Mucosa of descending colon (tissue), 3 donors: ENCODE measurements around the gene GRIK3. TPM values are rescaled to one million over a fixed set of nuclear protein-coding genes. Genes with fewer than 3 reads are reported as not detected.

Experiments used
- ATAC-seq: fragments of 200-7000 bp; cut with Tn5 transposase; one replicate; pipeline ENCODE4 v1.9.1; 2020; ENCODE audit warnings: mild to moderate bottlenecking, moderate library complexity
- DNase-seq, 3 donors: peaks; one replicate each; pipeline ENCODE4 v3.0.0-alpha.2; 2020
- H3K36me3 ChIP-seq: fragments of 200-600 bp; one replicate; pipeline ENCODE4 v1.8.0; 2021; ENCODE audit warnings: low read depth, mild to moderate bottlenecking
- H3K4me1 ChIP-seq: fragments of 200-600 bp; one replicate; pipeline ENCODE4 v1.8.0; 2021; ENCODE audit warnings: low read depth, mild to moderate bottlenecking
- H3K4me3 ChIP-seq: fragments of 200-600 bp; one replicate; pipeline ENCODE4 v1.8.0; 2021; ENCODE audit warnings: mild to moderate bottlenecking
- H3K9me3 ChIP-seq: fragments of 200-600 bp; one replicate; pipeline ENCODE4 v1.8.0; 2021; ENCODE audit warnings: mild to moderate bottlenecking
- CTCF ChIP-seq: fragments of 200-600 bp; IDR thresholded peaks from one replicate; pipeline ENCODE4 v1.8.0; 2022; ENCODE audit warnings: antibody characterized with exemption, mild to moderate bottlenecking
- intact Hi-C, 2 donors: fragments of 100-400 bp; cut with DNase I in 1 of 2; cut with micrococcal nuclease in 1 of 2; formaldehyde crosslinking; loops; one replicate each; pipeline versions ENCODE4 v1.11.0 to v1.11.1; 2022; cut with DNase I, micrococcal nuclease
- total RNA-seq, 3 donors: library from RNA; stranded (reverse); fragmentation: NEBNext Ultra II Directional in 2 of 3; extraction: Animal tissue kit (Norgen Biotek cat#: 25700) in 2 of 3; gene quantifications; one replicate each; pipeline versions ENCODE4 v1.2.1 to v1.2.4, GENCODE V29; 2021 to 2023
- donor health status: DM: no; HTN: no; CAD: no; lungs with moderate emphysema.
- donor health status: DM: no; HTN: no; CAD: no.
- donor health status: DM: no; HTN: yes; CAD: no.

Gene GRIK3
- total RNA-seq, 3 donors from 2014 or later, result 0.41 to 13.6 (median 1.5) TPM

- no peaks in the 10 kb centered on the region for H3K36me3 ChIP-seq
- no peaks in the 10 kb centered on the region for H3K4me1 ChIP-seq
- DNase-seq (no peak), ATAC-seq (no peak)
- TF ChIP-seq CTCF, result no peak
- H3K9me3 ChIP-seq, result no peaks in the 10 kb centered on the region
- H3K4me3 ChIP-seq, result no peak overlapping the region
- intact Hi-C loops, result no loop called here
Measured at GRCh38 chr1:36961062-36961615, 73.2 kb downstream of the GRIK3 start.

GRCh38 chr1:36956570-36956969 lies 77.7 kb downstream of the GRIK3 start:
- no peak for ATAC-seq
- Histone ChIP-seq H3K36me3 (no peaks in the 10 kb centered on the region), H3K4me1 (no peaks in the 10 kb centered on the region), H3K4me3 (no peak overlapping the region), H3K9me3 (no peaks in the 10 kb centered on the region)
- intact Hi-C loops, result no loop called here
- TF ChIP-seq CTCF, result no peak
- no peak for DNase-seq

DNA sequence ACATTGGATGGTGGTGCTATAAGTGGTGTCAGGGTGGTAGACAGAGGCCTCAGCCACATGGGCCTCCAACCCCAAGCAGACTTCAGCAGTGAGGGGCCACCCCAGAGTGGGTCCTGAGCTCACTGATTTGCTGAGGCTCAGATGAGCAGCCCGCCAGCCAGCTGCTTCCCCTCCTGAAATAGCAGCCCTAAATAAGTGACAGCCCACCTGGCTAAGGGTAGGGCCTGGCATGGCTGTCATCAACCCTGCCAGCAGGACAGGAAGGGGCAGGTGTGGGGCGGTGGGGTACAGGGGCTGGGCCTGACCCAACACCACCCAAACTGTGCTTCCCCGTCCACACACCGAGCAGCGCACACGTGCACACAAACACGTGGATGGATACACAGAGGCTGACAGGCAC lies 79.3 kb downstream of the GRIK3 start:
- no peak for TF ChIP-seq CTCF
- H3K9me3 ChIP-seq, result no peaks in the 10 kb centered on the region
- H3K4me3 ChIP-seq, result no peak overlapping the region
- no peaks in the 10 kb centered on the region for H3K4me1 ChIP-seq
- intact Hi-C loops, result no loop called here
- H3K36me3 ChIP-seq, result no peaks in the 10 kb centered on the region
- no peak for ATAC-seq
- no peak for DNase-seq

- H3K9me3 ChIP-seq, result no peaks in the 10 kb centered on the region
- no peak for DNase-seq
- no peak for TF ChIP-seq CTCF
- H3K36me3 ChIP-seq, result no peaks in the 10 kb centered on the region
- ATAC-seq, result no peak
- no peaks in the 10 kb centered on the region for H3K4me1 ChIP-seq
- no peak overlapping the region for H3K4me3 ChIP-seq
- intact Hi-C loops, result no loop called here
Measured at GRCh38 chr1:36953061-36953460, 81.3 kb downstream of the GRIK3 start.

DNA sequence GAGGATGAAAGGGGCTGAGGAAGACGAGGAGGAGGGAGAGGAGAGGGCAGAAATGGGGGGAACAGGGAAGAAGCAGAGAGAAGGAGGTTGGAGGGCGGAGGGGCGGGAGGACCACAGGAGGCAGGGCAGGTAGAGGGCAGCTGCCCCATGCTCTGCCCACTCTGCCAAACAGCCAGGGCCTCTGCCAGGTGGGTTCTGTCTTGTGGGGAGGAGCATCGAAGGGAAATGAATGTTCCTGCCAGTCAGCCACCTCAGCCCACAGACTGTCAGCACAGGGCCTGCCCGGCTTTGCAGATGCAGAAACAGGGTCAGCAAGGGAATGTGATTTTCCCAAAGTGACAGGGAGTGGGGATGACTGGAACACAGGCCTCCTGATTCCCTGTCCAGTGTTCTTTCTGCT lies 82.6 kb downstream of the GRIK3 start:
- no peak overlapping the region for H3K4me3 ChIP-seq
- no peaks in the 10 kb centered on the region for H3K36me3 ChIP-seq
- DNase-seq (no peak), ATAC-seq (no peak)
- no peak for TF ChIP-seq CTCF
- no peaks in the 10 kb centered on the region for H3K4me1 ChIP-seq
- H3K9me3 ChIP-seq, result no peaks in the 10 kb centered on the region
- intact Hi-C loops, result no loop called here

DNA sequence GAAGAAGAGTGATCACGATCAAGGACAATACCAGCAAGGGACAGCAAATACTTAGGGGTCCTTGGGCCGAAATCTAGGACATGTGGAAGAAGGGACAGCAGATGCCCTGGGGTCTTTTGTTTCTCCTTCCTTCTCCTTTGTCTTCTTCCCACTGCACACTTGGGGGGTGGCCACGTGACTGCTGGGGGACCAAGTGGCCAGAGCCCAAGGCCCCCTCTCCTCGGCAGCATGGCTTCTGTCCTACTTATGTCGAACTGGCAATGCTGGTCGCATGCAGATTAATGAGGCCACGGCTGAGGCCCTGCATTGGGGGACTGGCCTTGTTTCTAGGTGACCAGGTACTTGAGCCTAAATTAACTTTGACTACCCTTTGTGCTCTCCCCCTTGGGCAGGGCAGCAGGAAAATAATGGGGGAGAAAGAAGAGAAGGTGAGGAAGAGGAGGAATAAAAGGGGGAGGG lies 83.0 kb downstream of the GRIK3 start:
- no peaks in the 10 kb centered on the region for H3K9me3 ChIP-seq
- intact Hi-C loops, result no loop called here
- H3K4me3 ChIP-seq, result no peak overlapping the region
- H3K36me3 ChIP-seq, result no peaks in the 10 kb centered on the region
- no peak for ATAC-seq
- H3K4me1 ChIP-seq, result no peaks in the 10 kb centered on the region
- TF ChIP-seq CTCF, result no peak
- DNase-seq, result no peak
